ENCODE results near the gene HERC6.
"Not testable (repeated sequence)": the region's sequence is repeated elsewhere in the genome, so short reads cannot be mapped to it uniquely, and the experiment has no call there.

Gene HERC6

GRCh38 chr4:88378691-88379559 lies at the start of gene HERC6:
Gene HERC6 (plus strand): TSS chr4:88378852. CDS start chr4:88378922, 70 bp downstream.
- DNase-seq (ENCODE audit: low read depth in 2 of 2), result peak; percentile 63 to 64

- no peak for DNase-seq (ENCODE audit: low read depth in 2 of 2)
Measured at GRCh38 chr4:88333741-88334405, 44.8 kb upstream of the HERC6 start.

- DNase-seq (ENCODE audit: low read depth in 2 of 2), result no peak
Measured at GRCh38 chr4:88335092-88335665, 43.5 kb upstream of the HERC6 start.

GRCh38 chr4:88341227-88342192 lies 37.1 kb upstream of the HERC6 start:
- DNase-seq (ENCODE audit: low read depth in 2 of 2), result no peak

- not testable (repeated sequence) for DNase-seq (ENCODE audit: low read depth in 2 of 2)
Measured at GRCh38 chr4:88346902-88347301, 31.8 kb upstream of the HERC6 start.

- not testable (repeated sequence) for DNase-seq (ENCODE audit: low read depth in 2 of 2)
Measured at GRCh38 chr4:88348761-88349160, 29.9 kb upstream of the HERC6 start.

- DNase-seq (ENCODE audit: low read depth in 2 of 2), result no peak
Measured at GRCh38 chr4:88350786-88351185, 27.9 kb upstream of the HERC6 start.

GRCh38 chr4:88352062-88352740 lies 26.5 kb upstream of the HERC6 start:
- DNase-seq (ENCODE audit: low read depth in 2 of 2), result no peak

GRCh38 chr4:88353324-88353723 lies 25.3 kb upstream of the HERC6 start:
- DNase-seq (ENCODE audit: low read depth in 2 of 2), result no peak

GRCh38 chr4:88356771-88357170 lies 21.9 kb upstream of the HERC6 start:
- no peak for DNase-seq (ENCODE audit: low read depth in 2 of 2)

- DNase-seq (ENCODE audit: low read depth in 2 of 2), result no peak
Measured at GRCh38 chr4:88357262-88357661, 21.4 kb upstream of the HERC6 start.

GRCh38 chr4:88359558-88359957 lies 19.1 kb upstream of the HERC6 start:
- no peak for DNase-seq (ENCODE audit: low read depth in 2 of 2)

- no peak for DNase-seq (ENCODE audit: low read depth in 2 of 2)
Measured at GRCh38 chr4:88360256-88360655, 18.4 kb upstream of the HERC6 start.

GRCh38 chr4:88360791-88361190 lies 17.9 kb upstream of the HERC6 start:
- DNase-seq (ENCODE audit: low read depth in 2 of 2), result no peak

- not testable (repeated sequence) for DNase-seq (ENCODE audit: low read depth in 2 of 2)
Measured at GRCh38 chr4:88361217-88361773, 17.4 kb upstream of the HERC6 start.

GRCh38 chr4:88366460-88366859 lies 12.2 kb upstream of the HERC6 start:
- no peak for DNase-seq (ENCODE audit: low read depth in 2 of 2)

- DNase-seq (ENCODE audit: low read depth in 2 of 2), result no peak
Measured at GRCh38 chr4:88367826-88368225, 10.8 kb upstream of the HERC6 start.

GRCh38 chr4:88369180-88369812 lies 9.4 kb upstream of the HERC6 start:
- not testable (repeated sequence) for DNase-seq (ENCODE audit: low read depth in 2 of 2)

- no peak for DNase-seq (ENCODE audit: low read depth in 2 of 2)
Measured at GRCh38 chr4:88381123-88381522, 2.5 kb downstream of the HERC6 start.

- peak in 1 of 2 donors; percentile 44 for DNase-seq (ENCODE audit: low read depth in 2 of 2)
Measured at GRCh38 chr4:88382621-88383020, 4.0 kb downstream of the HERC6 start.

Data from stimulated activated CD4-positive, alpha-beta T cell treated with anti-CD3 and anti-CD28 coated beads, Interleukin-4, amount 100 ng/mL, for 48 hours (primary cell).